NCI-H1436 treated with DMSO at 0.1 percent for 48 hours (cell line): ENCODE measurements around the gene ARHGDIA.

Experiments
- DNase-seq: peaks from one replicate; lab custom pipeline; 2025; lab: John Stamatoyannopoulos, UW

Gene ARHGDIA

GRCh38 chr17:81822996-81823819 lies 47.9 kb downstream of the ARHGDIA start:
- no peak for DNase-seq

GRCh38 chr17:81822312-81822637 lies 48.9 kb downstream of the ARHGDIA start:
- DNase-seq: no peak

DNA sequence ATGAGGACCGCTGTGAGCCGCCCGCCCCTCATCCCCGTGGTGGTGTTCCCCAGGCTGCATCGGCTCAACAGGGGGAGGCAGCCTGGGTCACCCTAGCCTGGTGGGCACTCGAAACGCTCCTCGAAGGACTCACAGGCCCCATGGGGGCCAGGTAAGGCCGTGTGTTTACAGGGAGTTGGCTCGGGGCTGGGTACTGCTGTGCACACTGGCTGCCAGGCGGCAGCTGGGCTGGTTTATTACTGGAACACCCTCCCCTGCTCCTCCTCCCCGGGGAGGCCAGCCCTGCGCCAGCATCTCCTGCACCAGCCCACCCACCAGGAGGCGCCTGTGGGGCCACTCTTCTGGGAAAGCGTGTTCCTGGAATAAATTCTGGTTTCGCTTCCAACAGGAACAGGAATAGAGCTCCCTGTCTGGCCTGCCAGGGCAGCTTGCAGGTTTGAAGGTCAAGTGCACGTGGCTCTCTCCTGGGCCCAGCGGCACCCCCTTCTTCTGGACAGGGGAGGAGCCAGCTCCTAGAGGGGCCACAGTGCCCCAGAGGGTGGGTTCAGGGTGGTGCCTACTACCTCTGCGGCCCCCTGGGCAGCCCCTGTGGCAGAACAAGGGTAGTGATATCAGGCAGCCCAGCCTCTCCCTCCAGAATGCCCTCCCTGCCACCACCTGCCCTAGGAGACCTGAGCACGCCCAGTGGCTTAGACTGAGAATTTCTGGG lies 49.4 kb downstream of the ARHGDIA start:
- peak; percentile 78 for DNase-seq

- DNase-seq: no peak
These were observed 50.0 kb downstream of the ARHGDIA start for GRCh38 chr17:81821147-81821546.

DNA sequence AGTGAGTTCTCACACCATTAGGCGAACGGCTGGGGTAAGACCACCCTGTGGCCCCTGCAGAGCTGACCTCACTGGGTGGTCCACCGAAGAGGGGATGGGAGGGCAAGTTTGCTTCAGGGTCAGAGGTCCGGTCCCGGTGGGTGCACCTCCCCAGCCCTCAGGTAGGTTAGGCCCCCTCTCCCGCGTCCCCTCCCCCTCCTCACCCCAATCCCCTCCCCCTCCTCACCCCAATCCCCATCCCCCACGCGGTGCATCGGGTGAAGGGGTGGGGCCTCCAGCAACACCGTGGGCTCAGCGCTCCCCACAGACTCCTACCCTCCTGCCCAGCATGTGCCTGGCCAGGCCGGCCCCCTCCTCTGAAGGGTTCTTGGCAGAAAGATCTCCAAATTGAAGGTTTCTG lies 51.4 kb downstream of the ARHGDIA start:
- DNase-seq: no peak

DNA sequence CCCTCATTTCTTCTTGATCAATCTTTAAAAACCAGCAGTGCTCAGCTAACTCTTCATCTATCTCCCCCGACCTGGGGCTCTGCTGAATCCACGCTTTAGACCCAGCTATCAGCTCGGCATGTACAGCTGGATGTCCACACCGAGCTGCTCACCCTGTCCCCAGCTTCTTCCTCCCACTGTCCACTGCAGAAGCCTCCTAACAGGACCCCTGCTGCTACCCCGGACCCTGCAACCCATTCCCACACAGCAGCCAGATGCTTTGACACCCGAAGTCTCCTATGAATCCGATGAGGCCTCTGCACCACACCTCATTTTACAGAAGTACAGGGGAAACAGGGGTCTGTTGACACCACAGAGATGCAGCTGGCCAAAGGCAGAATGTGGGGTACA lies 53.4 kb downstream of the ARHGDIA start:
- DNase-seq: no peak
